ENCODE data around the gene GTPBP8.
A peak's percentile ranks its signal among the peaks of the same experiment; 100 is the strongest.

Gene GTPBP8

DNA sequence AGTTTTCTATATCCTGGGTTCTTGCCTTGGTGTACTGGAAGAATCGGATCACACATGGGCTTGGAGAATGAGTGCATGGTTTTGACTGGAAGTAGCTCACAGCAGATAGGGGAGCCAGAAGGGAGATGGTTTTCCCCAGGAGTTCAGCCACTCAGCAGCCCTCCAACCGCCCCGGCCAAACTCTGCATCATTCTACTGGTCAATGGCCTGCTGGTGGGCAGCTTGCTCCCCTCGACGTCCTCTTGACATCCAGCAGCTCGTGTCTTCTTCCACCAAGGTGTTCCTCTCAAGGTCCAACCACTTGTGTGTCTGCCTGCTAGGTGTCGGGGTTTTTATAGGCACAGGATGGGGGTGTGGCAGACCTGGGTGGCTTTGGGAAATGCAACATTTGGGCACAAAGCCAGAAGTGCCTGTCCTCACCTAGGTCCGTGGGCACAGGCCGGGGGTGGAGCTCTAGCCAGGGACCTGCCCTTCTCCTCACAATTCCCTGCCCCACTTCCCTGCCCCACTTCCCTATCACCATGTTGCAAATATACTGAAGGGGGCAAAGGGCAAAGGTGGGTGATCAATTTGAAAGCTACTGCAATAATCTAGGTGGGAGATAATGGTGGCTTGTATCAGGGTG lies 3.0 kb upstream of the GTPBP8 start:
- Histone ChIP-seq H3K9me3 (ENCODE audit: severe bottlenecking) (no peaks in the 10 kb centered on the region), H3K27ac (ENCODE audit: poor library complexity, severe bottlenecking) (no peak overlapping the region), H3K4me1 (ENCODE audit: insufficient read depth, poor library complexity, severe bottlenecking) (peaks cover 16% of the 10 kb centered on the region), H3K27me3 (ENCODE audit: insufficient read depth, poor library complexity, severe bottlenecking) (no peaks in the 10 kb centered on the region), H3K4me3 (ENCODE audit: severe bottlenecking) (no peak overlapping the region), H3K36me3 (ENCODE audit: low read depth) (peaks cover 5% of the 10 kb centered on the region; the same call in 1 of the 2 replicates)
- DNase-seq (ENCODE audit: low spot score), result no peak
- TF ChIP-seq, protein P1, sequence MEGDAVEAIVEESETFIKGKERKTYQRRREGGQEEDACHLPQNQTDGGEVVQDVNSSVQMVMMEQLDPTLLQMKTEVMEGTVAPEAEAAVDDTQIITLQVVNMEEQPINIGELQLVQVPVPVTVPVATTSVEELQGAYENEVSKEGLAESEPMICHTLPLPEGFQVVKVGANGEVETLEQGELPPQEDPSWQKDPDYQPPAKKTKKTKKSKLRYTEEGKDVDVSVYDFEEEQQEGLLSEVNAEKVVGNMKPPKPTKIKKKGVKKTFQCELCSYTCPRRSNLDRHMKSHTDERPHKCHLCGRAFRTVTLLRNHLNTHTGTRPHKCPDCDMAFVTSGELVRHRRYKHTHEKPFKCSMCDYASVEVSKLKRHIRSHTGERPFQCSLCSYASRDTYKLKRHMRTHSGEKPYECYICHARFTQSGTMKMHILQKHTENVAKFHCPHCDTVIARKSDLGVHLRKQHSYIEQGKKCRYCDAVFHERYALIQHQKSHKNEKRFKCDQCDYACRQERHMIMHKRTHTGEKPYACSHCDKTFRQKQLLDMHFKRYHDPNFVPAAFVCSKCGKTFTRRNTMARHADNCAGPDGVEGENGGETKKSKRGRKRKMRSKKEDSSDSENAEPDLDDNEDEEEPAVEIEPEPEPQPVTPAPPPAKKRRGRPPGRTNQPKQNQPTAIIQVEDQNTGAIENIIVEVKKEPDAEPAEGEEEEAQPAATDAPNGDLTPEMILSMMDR (IDR thresholded peaks at IDR 0.05; ENCODE audit: poor library complexity, severe bottlenecking), result no peak
- ATAC-seq (ENCODE audit: low read depth), result no peak

GRCh38 chr3:112995800-112996199 lies 5.0 kb downstream of the GTPBP8 start:
- Histone ChIP-seq H3K9me3 (ENCODE audit: severe bottlenecking) (no peaks in the 10 kb centered on the region), H3K27ac (ENCODE audit: poor library complexity, severe bottlenecking) (no peak overlapping the region), H3K36me3 (ENCODE audit: low read depth) (peaks cover 48% of the 10 kb centered on the region), H3K27me3 (ENCODE audit: insufficient read depth, poor library complexity, severe bottlenecking) (no peaks in the 10 kb centered on the region), H3K4me1 (ENCODE audit: insufficient read depth, poor library complexity, severe bottlenecking) (peaks cover 10% of the 10 kb centered on the region), H3K4me3 (ENCODE audit: severe bottlenecking) (no peak overlapping the region)
- TF ChIP-seq, protein P1 (IDR thresholded peaks at IDR 0.05; ENCODE audit: poor library complexity, severe bottlenecking), result no peak
- no peak for ATAC-seq (ENCODE audit: low read depth)
- no peak for DNase-seq (ENCODE audit: low spot score)

DNA sequence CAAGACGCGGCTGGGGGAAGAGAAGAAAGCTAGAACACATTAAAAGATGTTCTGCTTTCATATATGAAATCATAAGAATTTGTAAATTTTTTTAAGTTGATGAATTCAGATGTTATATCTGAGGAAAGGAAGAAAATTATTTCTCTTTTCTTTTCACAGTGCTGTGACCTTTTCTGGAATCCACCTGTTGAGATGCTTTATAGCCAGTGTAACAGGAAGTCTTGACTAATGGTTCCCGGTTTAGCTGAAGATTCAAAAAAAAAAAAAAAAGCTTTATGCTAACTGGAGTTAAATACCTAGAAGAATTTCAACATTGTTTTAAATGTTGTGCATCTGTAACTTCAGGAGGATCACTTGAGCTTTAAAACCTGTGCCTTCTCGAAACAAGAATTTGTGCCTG lies 9.9 kb downstream of the GTPBP8 start:
- no peak for DNase-seq (ENCODE audit: low spot score)
- no peak for ATAC-seq (ENCODE audit: low read depth)
- TF ChIP-seq, protein P1 (IDR thresholded peaks at IDR 0.05; ENCODE audit: poor library complexity, severe bottlenecking), result no peak
- Histone ChIP-seq H3K36me3 (ENCODE audit: low read depth) (peaks cover 85% of the 10 kb centered on the region), H3K9me3 (ENCODE audit: severe bottlenecking) (no peaks in the 10 kb centered on the region), H3K27me3 (ENCODE audit: insufficient read depth, poor library complexity, severe bottlenecking) (no peaks in the 10 kb centered on the region), H3K27ac (ENCODE audit: poor library complexity, severe bottlenecking) (no peak overlapping the region), H3K4me3 (ENCODE audit: severe bottlenecking) (no peak overlapping the region), H3K4me1 (ENCODE audit: insufficient read depth, poor library complexity, severe bottlenecking) (no peaks in the 10 kb centered on the region)

- no peak for ATAC-seq (ENCODE audit: low read depth)
- H3K4me3 ChIP-seq (ENCODE audit: severe bottlenecking), result no peak overlapping the region
- TF ChIP-seq, protein P1 (IDR thresholded peaks at IDR 0.05; ENCODE audit: poor library complexity, severe bottlenecking), result no peak
- no peak overlapping the region for H3K27ac ChIP-seq (ENCODE audit: poor library complexity, severe bottlenecking)
- no peaks in the 10 kb centered on the region for H3K27me3 ChIP-seq (ENCODE audit: insufficient read depth, poor library complexity, severe bottlenecking)
- no peaks in the 10 kb centered on the region for H3K9me3 ChIP-seq (ENCODE audit: severe bottlenecking)
- no peaks in the 10 kb centered on the region for H3K4me1 ChIP-seq (ENCODE audit: insufficient read depth, poor library complexity, severe bottlenecking)
- no peak for DNase-seq (ENCODE audit: low spot score)
- peaks cover 93% of the 10 kb centered on the region for H3K36me3 ChIP-seq (ENCODE audit: low read depth)
Observed at GRCh38 chr3:113002037-113002436, 11.3 kb downstream of the GTPBP8 start.

GRCh38 chr3:113002679-113003078 lies 11.9 kb downstream of the GTPBP8 start:
- no peaks in the 10 kb centered on the region for H3K27me3 ChIP-seq (ENCODE audit: insufficient read depth, poor library complexity, severe bottlenecking)
- no peak overlapping the region for H3K4me3 ChIP-seq (ENCODE audit: severe bottlenecking)
- no peaks in the 10 kb centered on the region for H3K9me3 ChIP-seq (ENCODE audit: severe bottlenecking)
- H3K4me1 ChIP-seq (ENCODE audit: insufficient read depth, poor library complexity, severe bottlenecking), result no peaks in the 10 kb centered on the region
- no peak for DNase-seq (ENCODE audit: low spot score)
- TF ChIP-seq, protein P1 (IDR thresholded peaks at IDR 0.05; ENCODE audit: poor library complexity, severe bottlenecking), result no peak
- H3K27ac ChIP-seq (ENCODE audit: poor library complexity, severe bottlenecking), result no peak overlapping the region
- ATAC-seq (ENCODE audit: low read depth), result peak; percentile 48; the same call in 2 of the 3 replicates
- H3K36me3 ChIP-seq (ENCODE audit: low read depth), result peaks cover 94% of the 10 kb centered on the region

Measured in RWPE2 (cell line).